GM11168 (cell line): ENCODE measurements around the gene PTDSS2.

Source experiments
- in situ Hi-C: fragments of 300-500 bp; cut with MboI; formaldehyde crosslinking; loops from one replicate; pipeline ENCODE4 v1.12.0; 2022; ENCODE audit warnings: low sequenced_read_pairs; ENCODE audit not compliant: unreplicated experiment

PTDSS2 gene

GRCh38 chr11:520428-521176 is 70.5 kb downstream of the PTDSS2 start:
- in situ Hi-C loops: no loop called here

- in situ Hi-C loops: no loop called here
Measured at GRCh38 chr11:521177-521688, 71.2 kb downstream of the PTDSS2 start.

- in situ Hi-C loops: no loop called here
Measured at GRCh38 chr11:526192-526591, 76.1 kb downstream of the PTDSS2 start.

GRCh38 chr11:528166-528814 is 78.2 kb downstream of the PTDSS2 start:
- in situ Hi-C loops: no loop called here

GRCh38 chr11:528815-529727 is 79.0 kb downstream of the PTDSS2 start:
- in situ Hi-C loops: no loop called here

GRCh38 chr11:529728-530411 is 79.8 kb downstream of the PTDSS2 start:
- in situ Hi-C loops: no loop called here

- in situ Hi-C loops: no loop called here
Measured at GRCh38 chr11:530960-531831, 81.1 kb downstream of the PTDSS2 start.

GRCh38 chr11:531919-532526 is 81.9 kb downstream of the PTDSS2 start:
- in situ Hi-C loops: no loop called here

GRCh38 chr11:532527-532985 is 82.5 kb downstream of the PTDSS2 start:
- in situ Hi-C loops: no loop called here

GRCh38 chr11:532986-533585 is 83.0 kb downstream of the PTDSS2 start:
- in situ Hi-C loops: no loop called here

- in situ Hi-C loops: no loop called here
Measured at GRCh38 chr11:533586-534395, 83.7 kb downstream of the PTDSS2 start.

- in situ Hi-C loops: no loop called here
Measured at GRCh38 chr11:534396-535209, 84.5 kb downstream of the PTDSS2 start.

- in situ Hi-C loops: no loop called here
Measured at GRCh38 chr11:535210-535518, 85.1 kb downstream of the PTDSS2 start.

- in situ Hi-C loops: no loop called here
Measured at GRCh38 chr11:535519-536454, 85.7 kb downstream of the PTDSS2 start, which contains the start of gene HRAS. Gene HRAS (minus strand): TSS chr11:535576.

- in situ Hi-C loops: no loop called here
Measured at GRCh38 chr11:536841-537621, 87.0 kb downstream of the PTDSS2 start, which contains the start of gene LRRC56. Gene LRRC56 (plus strand): TSS chr11:537527. CDS start chr11:540685, 3,158 bp downstream.
